Neural cell (in vitro differentiated cells): ENCODE results near the gene SLC37A2.
"Not testable (repeated sequence)": the region's sequence is repeated elsewhere in the genome, so short reads cannot be mapped to it uniquely, and the experiment has no call there.

Source experiments
- EP300 ChIP-seq: fragments of 450-650 bp; conservative IDR thresholded peaks from 2 replicates; pipeline ENCODE4 v1.6.1; 2014; ENCODE audit warnings: antibody characterized with exemption, mild to moderate bottlenecking, moderate library complexity; ENCODE audit not compliant: poor library complexity, severe bottlenecking
- MXI1 ChIP-seq: fragments of 450-650 bp; conservative IDR thresholded peaks from 2 replicates; pipeline ENCODE4 v1.6.1; 2014; ENCODE audit warnings: antibody characterized with exemption, mild to moderate bottlenecking; ENCODE audit not compliant: poor library complexity, severe bottlenecking
- TAF1 ChIP-seq: IDR thresholded peaks from 2 replicates; pipeline ENCODE4 v1.6.1; 2012; ENCODE audit warnings: low read depth
- TF ChIP-seq, protein P1 (sequence below): fragments of 450-650 bp; IDR thresholded peaks from 2 replicates; pipeline ENCODE4 v1.5.1; 2014; ENCODE audit warnings: antibody characterized with exemption, mild to moderate bottlenecking, moderate library complexity; ENCODE audit not compliant: poor library complexity, severe bottlenecking

GRCh38 chr11:125029431-125029830 is 33.7 kb upstream of the SLC37A2 start:
- TF ChIP-seq, protein P1, sequence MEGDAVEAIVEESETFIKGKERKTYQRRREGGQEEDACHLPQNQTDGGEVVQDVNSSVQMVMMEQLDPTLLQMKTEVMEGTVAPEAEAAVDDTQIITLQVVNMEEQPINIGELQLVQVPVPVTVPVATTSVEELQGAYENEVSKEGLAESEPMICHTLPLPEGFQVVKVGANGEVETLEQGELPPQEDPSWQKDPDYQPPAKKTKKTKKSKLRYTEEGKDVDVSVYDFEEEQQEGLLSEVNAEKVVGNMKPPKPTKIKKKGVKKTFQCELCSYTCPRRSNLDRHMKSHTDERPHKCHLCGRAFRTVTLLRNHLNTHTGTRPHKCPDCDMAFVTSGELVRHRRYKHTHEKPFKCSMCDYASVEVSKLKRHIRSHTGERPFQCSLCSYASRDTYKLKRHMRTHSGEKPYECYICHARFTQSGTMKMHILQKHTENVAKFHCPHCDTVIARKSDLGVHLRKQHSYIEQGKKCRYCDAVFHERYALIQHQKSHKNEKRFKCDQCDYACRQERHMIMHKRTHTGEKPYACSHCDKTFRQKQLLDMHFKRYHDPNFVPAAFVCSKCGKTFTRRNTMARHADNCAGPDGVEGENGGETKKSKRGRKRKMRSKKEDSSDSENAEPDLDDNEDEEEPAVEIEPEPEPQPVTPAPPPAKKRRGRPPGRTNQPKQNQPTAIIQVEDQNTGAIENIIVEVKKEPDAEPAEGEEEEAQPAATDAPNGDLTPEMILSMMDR, result not testable (repeated sequence)
- not testable (repeated sequence) for TF ChIP-seq TAF1, MXI1, EP300
